H1 (cell line): ENCODE measurements around the gene EIF2A. TPM values are rescaled to one million over a fixed set of nuclear protein-coding genes. Genes with fewer than 3 reads are reported as not detected.

Source experiments
- CTCF ChIA-PET: fragments of 300-600 bp; sonication (Branson Sonifier 250); formaldehyde crosslinking; loops from one replicate; lab custom pipeline; 2021; ENCODE audit not compliant: partially characterized antibody; lab: Charles Lee
- POLR2A ChIA-PET: fragments of 300-600 bp; sonication (Branson Sonifier 250); formaldehyde crosslinking; loops from one replicate; lab custom pipeline; 2021; ENCODE audit warnings: inconsistent platforms; ENCODE audit not compliant: partially characterized antibody; lab: Charles Lee
- DNase-seq, 2 experiments: peaks; one replicate each; pipeline versions ENCODE4 v3.0.0 to v3.0.0-alpha.2; 2010 to 2022; ENCODE audit warnings: low spot score in 2 of 2, low read depth in 1 of 2, mixed read lengths in 1 of 2
- FAIRE-seq: peaks from 2 replicates; lab custom pipeline; 2011; peaks lifted over from hg19 to GRCh38; lab: Jason Lieb, UNC
- H2AFZ ChIP-seq: 2 replicates; pipeline ENCODE4 v1.8.1; 2012; ENCODE audit warnings: low read length, inconsistent platforms
- H2AK5ac ChIP-seq: 2 replicates; pipeline ENCODE4 v1.6.1; 2013; ENCODE audit warnings: low read depth, low read length
- H2BK120ac ChIP-seq: replicated peaks from 2 replicates; pipeline ENCODE3; 2013; ENCODE audit warnings: low read depth, low read length, inconsistent platforms
- H2BK12ac ChIP-seq: 2 replicates; pipeline ENCODE4 v1.6.1; 2013; ENCODE audit warnings: low read depth, low read length
- H2BK15ac ChIP-seq: 2 replicates; pipeline ENCODE4 v1.6.1; 2013; ENCODE audit warnings: low read length
- H2BK20ac ChIP-seq: 2 replicates; pipeline ENCODE4 v1.6.1; 2013; ENCODE audit warnings: low read length
- H2BK5ac ChIP-seq: 2 replicates; pipeline ENCODE4 v1.6.1; 2013; ENCODE audit warnings: low read depth, low read length
- H3K14ac ChIP-seq: 2 replicates; pipeline ENCODE4 v1.6.1; 2013; ENCODE audit warnings: inconsistent platforms; ENCODE audit not compliant: insufficient read length
- H3K18ac ChIP-seq: 2 replicates; pipeline ENCODE4 v1.6.1; 2013; ENCODE audit warnings: low read length; ENCODE audit errors: extremely low read depth
- H3K23ac ChIP-seq: 2 replicates; pipeline ENCODE4 v1.6.1; 2013; ENCODE audit warnings: inconsistent platforms; ENCODE audit not compliant: insufficient read length
- H3K23me2 ChIP-seq: 2 replicates; pipeline ENCODE4 v1.6.1; 2013; ENCODE audit warnings: low read depth, low read length
- H3K27ac ChIP-seq: 2 replicates; pipeline ENCODE4 v1.6.1; 2011; ENCODE audit warnings: low read depth, low read length, inconsistent platforms
- H3K27me3 ChIP-seq, 4 experiments: replicated peaks in 1 of 4; 1 replicate in 1 of 4; 2 replicates in 3 of 4; pipeline versions ENCODE4 v1.6.1 to v1.8.1; 2011 to 2013; ENCODE audit warnings: low read length in 3 of 4, mild to moderate bottlenecking in 3 of 4, inconsistent platforms in 2 of 4, mixed read lengths in 2 of 4, moderate library complexity in 1 of 4; ENCODE audit not compliant: control insufficient read depth in 3 of 4, insufficient read depth in 3 of 4; ENCODE audit errors: extremely low read depth in 1 of 4
- H3K36me3 ChIP-seq, 4 experiments: 2 replicates each; pipeline versions ENCODE4 v1.6.1 to v1.8.1; 2011 to 2013; ENCODE audit warnings: mild to moderate bottlenecking in 4 of 4, low read length in 3 of 4, moderate library complexity in 2 of 4, control low read depth in 1 of 4, inconsistent platforms in 1 of 4; ENCODE audit not compliant: insufficient read depth in 4 of 4, control insufficient read depth in 2 of 4
- H3K4ac ChIP-seq: replicated peaks from 2 replicates; pipeline ENCODE3; 2013; ENCODE audit warnings: low read length, low read depth, mixed read lengths, inconsistent platforms; ENCODE audit not compliant: insufficient read length
- H3K4me1 ChIP-seq, 4 experiments: replicated peaks in 1 of 4; 1 replicate in 1 of 4; 2 replicates in 3 of 4; pipeline versions ENCODE4 v1.6.1 to v1.8.1; 2011 to 2013; ENCODE audit warnings: low read length in 3 of 4, inconsistent platforms in 2 of 4, mixed read lengths in 1 of 4; ENCODE audit not compliant: insufficient read depth in 4 of 4, control insufficient read depth in 3 of 4
- H3K4me2 ChIP-seq, 2 experiments: 2 replicates each; pipeline versions ENCODE4 v1.6.1 to v1.8.1; 2011 to 2013; ENCODE audit warnings: low read depth in 2 of 2, low read length in 2 of 2, control low read depth in 1 of 2, inconsistent platforms in 1 of 2, mild to moderate bottlenecking in 1 of 2; ENCODE audit not compliant: insufficient read depth in 1 of 2
- H3K4me3 ChIP-seq, 4 experiments: fragments of 200-600, 300-600 bp in 1 of 4; sonication (generic), shearing (Covaris generic), sonication (Bioruptor Twin) in 1 of 4; 2 replicates each; pipeline versions ENCODE4 v1.5.1 to v1.8.1; 2011 to 2016; ENCODE audit warnings: low read length in 4 of 4, low read depth in 3 of 4, control low read depth in 2 of 4, inconsistent platforms in 2 of 4, mild to moderate bottlenecking in 2 of 4, mixed read lengths in 1 of 4, moderate library complexity in 1 of 4; ENCODE audit not compliant: insufficient read depth in 2 of 4; ENCODE audit errors: extremely low read depth in 1 of 4
- H3K56ac ChIP-seq: replicated peaks from 2 replicates; pipeline ENCODE3; 2013; ENCODE audit warnings: low read depth, mild to moderate bottlenecking, mixed read lengths, low read length, inconsistent platforms; ENCODE audit not compliant: insufficient read length
- H3K79me1 ChIP-seq: 2 replicates; pipeline ENCODE4 v1.6.1; 2013; ENCODE audit warnings: low read depth, low read length, control low read depth
- H3K79me2 ChIP-seq, 2 experiments: 2 replicates each; pipeline versions ENCODE4 v1.6.1 to v1.8.1; 2012 to 2013; ENCODE audit warnings: low read length in 2 of 2, mild to moderate bottlenecking in 2 of 2, inconsistent platforms in 1 of 2; ENCODE audit not compliant: insufficient read depth in 2 of 2, control insufficient read depth in 1 of 2
- H3K9ac ChIP-seq, 4 experiments: replicated peaks in 1 of 4; 1 replicate in 1 of 4; 2 replicates in 3 of 4; pipeline versions ENCODE4 v1.6.1 to v1.8.1; 2011 to 2013; ENCODE audit warnings: low read depth in 3 of 4, low read length in 3 of 4, control low read depth in 2 of 4, mild to moderate bottlenecking in 2 of 4, moderate library complexity in 2 of 4, inconsistent platforms in 1 of 4; ENCODE audit errors: extremely low read depth in 1 of 4
- H3K9me3 ChIP-seq, 2 experiments: 2 replicates each; pipeline versions ENCODE4 v1.6.1 to v1.8.1; 2012 to 2013; ENCODE audit warnings: mild to moderate bottlenecking in 2 of 2, moderate library complexity in 2 of 2, control low read depth in 1 of 2, inconsistent platforms in 1 of 2, low read depth in 1 of 2, low read length in 1 of 2, mixed read lengths in 1 of 2; ENCODE audit not compliant: insufficient read depth in 2 of 2
- H4K20me1 ChIP-seq, 2 experiments: replicated peaks in 1 of 2; 2 replicates each; pipeline versions ENCODE3 to v1.8.1; 2011 to 2013; ENCODE audit warnings: inconsistent platforms in 2 of 2, low read length in 2 of 2, mild to moderate bottlenecking in 1 of 2; ENCODE audit not compliant: insufficient read depth in 2 of 2, control insufficient read depth in 1 of 2
- H4K5ac ChIP-seq: 2 replicates; pipeline ENCODE4 v1.6.1; 2013; ENCODE audit warnings: low read length, low read depth, mixed read lengths, inconsistent platforms; ENCODE audit not compliant: insufficient read length
- H4K8ac ChIP-seq: 2 replicates; pipeline ENCODE4 v1.8.0; 2013; ENCODE audit warnings: mild to moderate bottlenecking, moderate library complexity, low read length, inconsistent platforms; ENCODE audit not compliant: insufficient read depth; ENCODE audit errors: extremely low read depth
- H4K91ac ChIP-seq: replicated peaks from 2 replicates; pipeline ENCODE3; 2013; ENCODE audit warnings: low read length, mixed read lengths, inconsistent platforms; ENCODE audit not compliant: insufficient read length
- CHD1 ChIP-seq: IDR thresholded peaks from 2 replicates; pipeline ENCODE4 v1.6.1; 2012; ENCODE audit warnings: low read depth, low read length, improper control_type of control experiment
- POLR2A ChIP-seq, 2 experiments: IDR thresholded peaks; 1 replicate in 1 of 2; 2 replicates in 1 of 2; pipeline ENCODE4 v1.6.1; 2011; ENCODE audit warnings: low read depth in 2 of 2, low read length in 2 of 2, mild to moderate bottlenecking in 2 of 2; ENCODE audit errors: control extremely low read depth in 1 of 2
- POLR2AphosphoS5 ChIP-seq: IDR thresholded peaks from 2 replicates; pipeline ENCODE4 v1.6.1; 2011; ENCODE audit warnings: low read depth, low read length
- RFX5 ChIP-seq: IDR thresholded peaks from 2 replicates; pipeline ENCODE4 v1.6.1; 2011; ENCODE audit warnings: low read depth, low read length, improper control_type of control experiment, borderline replicate concordance
- SIN3A ChIP-seq, 2 experiments: IDR thresholded peaks in 1 of 2; conservative IDR thresholded peaks in 1 of 2; 2 replicates each; pipeline ENCODE4 v1.6.1; 2011 to 2012; ENCODE audit warnings: low read length in 2 of 2, improper control_type of control experiment in 1 of 2, low read depth in 1 of 2, mild to moderate bottlenecking in 1 of 2
- SRF ChIP-seq: IDR thresholded peaks from 2 replicates; pipeline ENCODE4 v1.6.1; 2011; ENCODE audit warnings: mild to moderate bottlenecking, low read depth, low read length, moderate library complexity
- WGBS, 2 experiments: shearing (Covaris generic) in 1 of 2; methylation state at CpG; one replicate each; pipeline versions ENCODE4 v1.1.6 to v1.1.7; 2013 to 2015; ENCODE audit warnings: low lambda C conversion rate in 2 of 2, mixed read lengths in 2 of 2, inconsistent platforms in 1 of 2, low coverage in 1 of 2, missing lambda C conversion rate in 1 of 2; ENCODE audit not compliant: insufficient replicate concordance in 2 of 2, insufficient coverage in 1 of 2, insufficient read length in 1 of 2; ENCODE audit errors: extremely low coverage in 1 of 2, missing lambda C conversion rate in 1 of 2; 5-methylcytosine and 5-hydroxymethylcytosine counted together
- polyA plus RNA-seq, 7 experiments: library from polyadenylated mRNA; depleted of rRNA in 3 of 7; stranded (reverse) in 5 of 7; unstranded in 2 of 7; fragments of >200 nt in 5 of 7; fragments of 200-250 nt in 2 of 7; gene quantifications; 1 replicate in 5 of 7; 2 replicates in 1 of 7; 4 replicates in 1 of 7; pipeline versions ENCODE4 v1.2.1 to v1.2.3, GENCODE V29; 2011 to 2013; ENCODE audit warnings: missing spikeins in 2 of 7, mixed read lengths in 2 of 7
- total RNA-seq: library from RNA; stranded (reverse); fragmentation: NEBNext Ultra II Directional; extraction: Animal tissue kit (Norgen Biotek cat#: 25700); gene quantifications from 2 replicates; pipeline ENCODE4 v1.2.1, GENCODE V29; 2021

The EIF2A gene
- total and polyA plus RNA-seq, 2 of the 8 experiments (the other 6 are each of a cell fraction or from before 2014, with no cell fraction given), result 59.3 to 91.6 TPM

- 87% methylated on average over 10 of the region's 10 CpGs; no CpG with 5 or more reads in 1 of the 2 experiments for WGBS, 2 experiments
Observed at GRCh38 chr3:150538324-150539208, 8.0 kb upstream of the EIF2A start.

More at GRCh38 chr3:150538324-150539208, 8.0 kb upstream of the EIF2A start:
- no peak overlapping the region for H4K91ac ChIP-seq
- H2BK5ac ChIP-seq, result no peak overlapping the region
- no peak overlapping the region for H4K5ac ChIP-seq
- H3K4me2 ChIP-seq, result no peak overlapping the region
- FAIRE-seq (no peak), DNase-seq (no peak)
- no peak overlapping the region for H3K23ac ChIP-seq
- H2AFZ ChIP-seq, result no peak overlapping the region
- peak overlapping the region in 1 of 4 experiments; percentile 34; a peak in 1 of 7 replicates for H3K9ac ChIP-seq
- no peak overlapping the region for H2AK5ac ChIP-seq
- no peak overlapping the region for H2BK20ac ChIP-seq
- H3K9me3 ChIP-seq, result no peaks in the 10 kb centered on the region
- no peaks in the 10 kb centered on the region for H3K27me3 ChIP-seq
- no peak for TF ChIP-seq POLR2AphosphoS5
- TF ChIP-seq CHD1, result no peak
- no peak for TF ChIP-seq SRF
- TF ChIP-seq POLR2A (IDR thresholded peaks at IDR 0.05; ENCODE audit: control extremely low read depth in 1 of 2, low read depth in 2 of 2, low read length in 2 of 2), result peak in 1 of 2 experiments; percentile 27; a peak in 1 of 3 replicates
- TF ChIP-seq SIN3A (conservative IDR thresholded peaks at IDR 0.05 in 1 of 2, IDR thresholded peaks at IDR 0.05 in 1 of 2; ENCODE audit: low read depth in 1 of 2, low read length in 2 of 2), result no peak
- no peak for TF ChIP-seq RFX5
- peaks cover 0 to 16% of the 10 kb centered on the region in 2 experiments; a peak in 2 of 4 replicates for H3K79me2 ChIP-seq
- no peak overlapping the region for H3K4me3 ChIP-seq
- no peak overlapping the region for H3K18ac ChIP-seq
- POLR2A ChIA-PET, result interaction anchor here (0.6 to 2.5 kb wide), 9 partner anchors 8 to 265 kb away, joined by 3 to 18 read pairs (median 3); partner anchors contain the start of genes EIF2A, SELENOT and SERP1
- H3K14ac ChIP-seq, result no peak overlapping the region
- no peaks in the 10 kb centered on the region for H3K23me2 ChIP-seq
- no peak overlapping the region for H3K27ac ChIP-seq
- no peak overlapping the region for H3K56ac ChIP-seq
- H2BK12ac ChIP-seq, result no peak overlapping the region
- H3K4ac ChIP-seq, result no peak overlapping the region
- H2BK120ac ChIP-seq, result no peak overlapping the region
- CTCF ChIA-PET, result interaction anchor here (1.2 to 2.7 kb wide), 7 partner anchors 9 to 311 kb away, joined by 3 to 10 read pairs (median 4); no protein-coding TSS in a partner anchor
- no peaks in the 10 kb centered on the region for H4K20me1 ChIP-seq
- no peak overlapping the region for H4K8ac ChIP-seq
- H3K79me1 ChIP-seq, result no peaks in the 10 kb centered on the region; the same call in 1 of the 2 replicates
- H3K4me1 ChIP-seq, result no peaks in the 10 kb centered on the region
- H3K36me3 ChIP-seq, result peaks cover 4 to 25% (median 8%) of the 10 kb centered on the region in 4 experiments; a peak in 5 of 8 replicates
- H2BK15ac ChIP-seq, result no peak overlapping the region
